Bladder microvascular endothelial cell (primary cell): ENCODE measurements around the gene TTC16. TPM values are rescaled to one million over a fixed set of nuclear protein-coding genes. Genes with fewer than 3 reads are reported as not detected.

Source experiments
- total RNA-seq: library from RNA; depleted of rRNA; stranded (reverse); fragments of >200 nt; gene quantifications from 2 replicates; pipeline ENCODE4 v1.2.3, GENCODE V29; 2014

TTC16 gene
- total RNA-seq, result not detected in 2 replicates

GRCh38 chr9:127715470-127716337 is at the start of gene TTC16, which contains the start of gene PTRH1:
TTC16 (plus strand) TSS chr9:127716079; CDS start chr9:127716146, 67 bp downstream.
PTRH1 (minus strand) TSS chr9:127715663; CDS start chr9:127715639, 24 bp downstream.

GRCh38 chr9:127706836-127707241 is 9.0 kb upstream of the TTC16 start, which contains the start of gene CFAP157:
CFAP157 (plus strand) TSS chr9:127706988; CDS start chr9:127707032, 44 bp downstream.

GRCh38 chr9:127734747-127735529 is 19.1 kb downstream of the TTC16 start, which contains the start of gene TOR2A:
TOR2A (minus strand) TSS chr9:127735294; CDS start chr9:127735270, 24 bp downstream.

GRCh38 chr9:127778280-127779135 is 62.6 kb downstream of the TTC16 start, which contains the start of gene SH2D3C:
SH2D3C (minus strand) TSS chr9:127778666; CDS start chr9:127778627, 39 bp downstream.

Other genes with a start within 250 kb of the TTC16 start
- 11.0 and 19.3 TPM in 2 replicates for gene STXBP1, start 103.8 kb upstream of the TTC16 start, total RNA-seq
- gene CFAP157, start 9.1 kb upstream of the TTC16 start, total RNA-seq, result not detected in 2 replicates
- 36.3 and 39.8 TPM in 2 replicates for gene PTRH1, start 416 bp upstream of the TTC16 start, total RNA-seq
- 8.1 and 8.6 TPM in 2 replicates for gene TOR2A, start 19.2 kb downstream of the TTC16 start, total RNA-seq
- gene SH2D3C, start 62.6 kb downstream of the TTC16 start, total RNA-seq, result 43.5 and 83.7 TPM in 2 replicates
- 80.5 and 104 TPM in 2 replicates for gene CDK9, start 70.0 kb downstream of the TTC16 start, total RNA-seq
- 66.7 and 94.3 TPM in 2 replicates for gene FPGS, start 86.8 kb downstream of the TTC16 start, total RNA-seq
- 76.9 and 295 TPM in 2 replicates for gene ENG, start 138.6 kb downstream of the TTC16 start, total RNA-seq
- 30.6 and 54.9 TPM in 2 replicates for gene AK1, start 161.6 kb downstream of the TTC16 start, total RNA-seq
- gene ST6GALNAC6, start 183.5 kb downstream of the TTC16 start, total RNA-seq, result 29.6 and 29.8 TPM in 2 replicates
- gene ST6GALNAC4, start 201.0 kb downstream of the TTC16 start, total RNA-seq, result 28.8 and 32.0 TPM in 2 replicates
- gene PIP5KL1, start 214.7 kb downstream of the TTC16 start, total RNA-seq, result 0.44 and 0.97 TPM in 2 replicates
- 6.2 and 14.2 TPM in 2 replicates for gene DPM2, start 221.8 kb downstream of the TTC16 start, total RNA-seq